HG03108 (cell line): ENCODE measurements around the gene ZC3H6.

Experiments used
- ATAC-seq: cut with Tn5 transposase; IDR thresholded peaks from one replicate; pipeline ENCODE4 v1.9.1; 2021; ENCODE audit warnings: moderate library complexity; ENCODE audit not compliant: unreplicated experiment

The ZC3H6 gene, protein sequence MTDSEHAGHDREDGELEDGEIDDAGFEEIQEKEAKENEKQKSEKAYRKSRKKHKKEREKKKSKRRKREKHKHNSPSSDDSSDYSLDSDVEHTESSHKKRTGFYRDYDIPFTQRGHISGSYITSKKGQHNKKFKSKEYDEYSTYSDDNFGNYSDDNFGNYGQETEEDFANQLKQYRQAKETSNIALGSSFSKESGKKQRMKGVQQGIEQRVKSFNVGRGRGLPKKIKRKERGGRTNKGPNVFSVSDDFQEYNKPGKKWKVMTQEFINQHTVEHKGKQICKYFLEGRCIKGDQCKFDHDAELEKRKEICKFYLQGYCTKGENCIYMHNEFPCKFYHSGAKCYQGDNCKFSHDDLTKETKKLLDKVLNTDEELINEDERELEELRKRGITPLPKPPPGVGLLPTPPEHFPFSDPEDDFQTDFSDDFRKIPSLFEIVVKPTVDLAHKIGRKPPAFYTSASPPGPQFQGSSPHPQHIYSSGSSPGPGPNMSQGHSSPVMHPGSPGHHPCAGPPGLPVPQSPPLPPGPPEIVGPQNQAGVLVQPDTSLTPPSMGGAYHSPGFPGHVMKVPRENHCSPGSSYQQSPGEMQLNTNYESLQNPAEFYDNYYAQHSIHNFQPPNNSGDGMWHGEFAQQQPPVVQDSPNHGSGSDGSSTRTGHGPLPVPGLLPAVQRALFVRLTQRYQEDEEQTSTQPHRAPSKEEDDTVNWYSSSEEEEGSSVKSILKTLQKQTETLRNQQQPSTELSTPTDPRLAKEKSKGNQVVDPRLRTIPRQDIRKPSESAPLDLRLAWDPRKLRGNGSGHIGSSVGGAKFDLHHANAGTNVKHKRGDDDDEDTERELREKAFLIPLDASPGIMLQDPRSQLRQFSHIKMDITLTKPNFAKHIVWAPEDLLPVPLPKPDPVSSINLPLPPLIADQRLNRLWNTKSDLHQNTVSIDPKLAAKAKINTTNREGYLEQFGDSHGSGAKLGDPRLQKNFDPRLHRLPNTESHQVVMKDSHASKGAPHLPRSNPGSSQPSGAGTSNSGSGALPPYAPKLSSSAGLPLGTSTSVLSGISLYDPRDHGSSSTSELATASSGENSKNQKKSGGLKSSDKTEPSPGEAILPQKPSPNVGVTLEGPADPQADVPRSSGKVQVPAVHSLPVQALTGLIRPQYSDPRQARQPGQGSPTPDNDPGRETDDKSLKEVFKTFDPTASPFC

DNA sequence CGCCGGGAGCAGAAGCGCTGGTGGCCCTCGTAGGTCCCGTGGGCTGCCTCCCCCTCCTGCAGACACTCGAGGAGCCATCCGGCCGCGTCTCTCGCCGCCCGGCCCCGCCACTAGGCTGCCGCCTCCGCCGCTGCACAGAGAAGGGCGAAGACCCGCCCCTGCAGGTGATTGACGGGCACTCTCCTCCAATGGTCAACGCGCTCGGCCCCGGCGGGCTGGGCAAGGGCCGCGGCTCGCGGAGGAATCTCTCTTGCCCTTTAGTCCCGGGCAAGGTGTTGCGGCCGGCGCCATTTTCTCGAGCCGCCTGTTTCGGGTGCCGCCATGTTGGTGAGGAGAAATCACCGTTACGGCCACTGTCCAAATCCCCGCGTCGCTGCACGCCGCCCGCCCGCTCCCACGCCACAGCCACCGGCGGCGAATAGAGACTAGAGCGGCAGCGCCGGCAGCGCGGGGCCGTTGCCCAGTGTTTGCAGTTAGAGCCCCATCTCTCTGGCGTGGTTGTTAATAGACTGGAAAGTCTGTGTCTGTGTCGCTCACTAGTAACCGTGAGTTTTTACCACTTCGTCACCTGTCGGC is at the start of gene ZC3H6:
TSS of gene ZC3H6 (plus strand) at position 287 of the 576 bp plus-strand sequence. CDS start 398 bp downstream, outside the sequence.
- peak; percentile 95 for ATAC-seq

DNA sequence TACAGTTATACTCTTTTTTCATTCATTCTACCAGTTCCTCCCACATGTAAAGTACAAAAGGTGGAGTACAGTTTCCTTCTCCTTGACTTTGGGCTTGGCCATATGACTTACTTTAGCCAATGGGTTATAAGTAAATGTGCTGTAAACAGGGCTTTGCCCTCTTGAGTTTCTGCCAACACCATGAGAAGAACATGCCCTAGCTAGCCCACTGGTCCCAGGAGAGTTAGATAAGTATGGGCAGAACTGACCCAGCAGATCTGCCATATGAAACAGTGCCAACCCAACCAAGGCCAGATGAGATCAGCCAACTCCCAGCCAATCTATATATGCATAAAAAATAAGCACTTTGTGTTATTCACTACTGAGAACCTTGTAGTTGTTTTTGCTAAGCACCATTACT is 46.0 kb upstream of the ZC3H6 start:
- ATAC-seq: no peak

DNA sequence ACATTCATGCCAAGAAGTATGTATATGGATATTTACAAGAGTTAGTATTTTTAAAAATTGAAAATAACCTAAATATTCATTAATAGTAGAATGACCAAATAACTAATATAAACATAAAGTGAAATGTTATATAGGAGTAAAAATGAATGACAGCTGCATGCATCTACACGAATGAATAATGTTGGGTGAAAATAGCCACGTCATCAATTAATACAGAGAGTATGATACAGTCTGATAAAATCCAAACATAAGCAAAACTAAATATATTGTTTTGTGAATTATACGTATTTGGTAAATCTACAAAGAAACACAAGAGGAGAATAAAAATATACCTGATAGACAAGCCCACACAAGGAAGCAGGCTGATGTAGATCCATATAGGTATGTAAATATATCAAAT is 45.0 kb upstream of the ZC3H6 start:
- no peak for ATAC-seq

DNA sequence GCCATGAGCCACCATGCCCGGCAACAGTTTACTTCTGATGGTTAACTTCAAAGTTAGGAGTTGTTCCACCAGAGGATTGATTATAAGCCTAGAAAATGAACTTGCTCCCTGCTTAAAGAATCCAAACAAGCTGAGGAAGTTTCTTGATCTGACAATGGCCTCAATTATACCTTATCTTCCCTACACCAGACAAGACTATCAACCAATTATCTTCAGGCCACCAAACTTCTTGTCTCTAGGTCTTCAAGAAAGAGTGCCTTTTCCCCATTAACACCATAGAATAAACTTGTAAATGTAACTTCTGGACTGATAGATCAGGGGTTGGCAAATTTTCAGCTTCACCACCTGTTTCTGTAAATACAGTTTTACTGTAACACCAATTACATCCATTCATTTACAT is 35.5 kb upstream of the ZC3H6 start:
- no peak for ATAC-seq

DNA sequence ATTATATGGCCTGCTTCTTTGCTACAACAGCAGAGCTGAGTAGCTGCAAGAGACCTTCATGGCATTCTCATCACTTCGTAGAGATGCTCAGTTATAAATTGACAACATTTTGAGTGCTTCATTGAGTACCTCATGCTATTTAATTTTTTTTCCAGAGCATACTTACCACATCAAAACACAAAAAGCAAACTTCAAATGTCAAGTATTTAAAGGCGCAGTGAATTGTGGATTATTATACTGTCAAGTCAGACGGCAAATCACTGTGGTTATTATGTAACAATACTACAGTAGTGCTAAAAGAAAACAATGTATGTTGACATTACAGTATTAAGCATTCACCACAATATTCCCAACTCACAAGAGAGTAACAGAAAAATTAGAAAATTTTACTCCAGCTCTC is 33.0 kb upstream of the ZC3H6 start:
- no peak for ATAC-seq

DNA sequence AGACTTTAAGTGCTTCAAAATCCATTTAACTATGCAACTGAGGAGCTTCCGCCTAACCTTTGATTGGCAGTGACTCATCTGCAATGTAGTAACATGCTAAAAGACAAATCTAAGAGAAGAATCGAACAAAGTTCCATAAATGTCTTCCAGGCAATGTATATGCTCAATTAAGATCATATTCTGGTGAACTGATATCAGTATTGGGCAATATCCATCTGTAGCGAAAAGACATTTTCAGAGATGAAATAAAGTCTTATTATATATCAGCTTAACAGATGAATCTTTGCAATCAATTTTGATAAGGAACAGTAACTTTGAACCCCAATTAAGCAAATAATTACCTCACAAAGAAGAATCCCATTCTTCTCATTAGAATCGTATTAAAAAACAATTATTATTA is 32.2 kb upstream of the ZC3H6 start:
- no peak for ATAC-seq

DNA sequence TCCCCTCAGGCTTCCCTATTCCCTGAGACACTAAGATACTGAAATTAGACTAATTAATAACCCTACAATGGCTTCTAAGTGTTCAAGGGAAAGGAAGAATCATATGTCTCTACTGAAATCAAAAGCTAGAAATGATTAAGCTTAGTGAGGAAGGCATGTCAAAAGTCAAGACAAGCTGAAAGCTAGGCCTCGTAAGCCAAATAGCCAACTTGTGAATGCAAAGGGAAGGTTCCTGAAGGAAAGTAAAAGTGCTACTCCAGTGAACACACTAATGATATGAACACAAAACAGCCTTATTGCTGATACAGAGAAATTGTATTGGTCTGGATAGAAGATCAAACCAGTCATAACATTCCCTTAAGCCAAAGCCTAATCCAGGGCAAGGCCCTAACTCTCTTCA is 30.5 kb upstream of the ZC3H6 start:
- ATAC-seq: no peak

DNA sequence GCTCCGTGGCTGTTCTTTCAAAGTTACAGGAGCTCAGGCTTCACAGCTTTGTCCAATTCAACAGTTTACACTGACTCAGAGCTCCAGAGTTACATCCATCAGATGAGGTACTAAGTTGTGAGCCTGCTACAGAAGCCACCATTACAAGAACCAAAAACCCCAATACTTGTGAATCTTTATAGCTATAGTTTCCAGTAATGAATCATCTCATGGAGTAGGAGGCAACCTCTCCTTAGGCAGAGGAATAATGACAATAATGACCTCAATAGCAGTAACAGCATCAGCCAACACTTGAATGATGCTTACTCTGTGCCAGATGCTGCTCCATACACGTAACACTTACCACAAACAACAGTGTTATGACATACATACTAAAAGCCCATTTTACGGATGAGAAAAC is 24.1 kb upstream of the ZC3H6 start:
- ATAC-seq: no peak

DNA sequence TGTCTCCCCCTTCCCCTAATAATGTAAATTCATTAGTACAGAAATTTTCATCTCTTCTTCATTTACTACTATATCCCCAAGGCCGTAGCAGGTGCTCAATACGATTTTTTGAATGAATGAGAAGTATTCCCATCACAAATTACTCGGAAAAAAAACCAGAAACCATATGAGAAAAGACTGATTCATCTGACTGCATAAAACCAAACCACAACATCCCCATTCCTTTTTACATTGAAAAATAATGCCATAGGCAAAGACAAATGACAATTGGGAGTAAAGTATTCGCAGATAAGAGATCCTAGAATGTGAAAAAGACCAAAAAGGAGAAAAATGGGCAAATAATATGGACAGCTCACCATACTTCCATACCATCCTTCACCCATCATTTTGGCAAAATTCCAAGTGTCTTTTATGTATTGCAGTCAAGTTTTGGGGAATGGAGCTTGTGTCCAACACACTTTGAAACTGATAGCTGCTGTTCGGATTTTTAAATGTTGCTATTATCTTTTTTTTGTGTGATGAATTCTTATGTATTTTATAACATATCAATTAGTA is 22.1 kb upstream of the ZC3H6 start:
- no peak for ATAC-seq

DNA sequence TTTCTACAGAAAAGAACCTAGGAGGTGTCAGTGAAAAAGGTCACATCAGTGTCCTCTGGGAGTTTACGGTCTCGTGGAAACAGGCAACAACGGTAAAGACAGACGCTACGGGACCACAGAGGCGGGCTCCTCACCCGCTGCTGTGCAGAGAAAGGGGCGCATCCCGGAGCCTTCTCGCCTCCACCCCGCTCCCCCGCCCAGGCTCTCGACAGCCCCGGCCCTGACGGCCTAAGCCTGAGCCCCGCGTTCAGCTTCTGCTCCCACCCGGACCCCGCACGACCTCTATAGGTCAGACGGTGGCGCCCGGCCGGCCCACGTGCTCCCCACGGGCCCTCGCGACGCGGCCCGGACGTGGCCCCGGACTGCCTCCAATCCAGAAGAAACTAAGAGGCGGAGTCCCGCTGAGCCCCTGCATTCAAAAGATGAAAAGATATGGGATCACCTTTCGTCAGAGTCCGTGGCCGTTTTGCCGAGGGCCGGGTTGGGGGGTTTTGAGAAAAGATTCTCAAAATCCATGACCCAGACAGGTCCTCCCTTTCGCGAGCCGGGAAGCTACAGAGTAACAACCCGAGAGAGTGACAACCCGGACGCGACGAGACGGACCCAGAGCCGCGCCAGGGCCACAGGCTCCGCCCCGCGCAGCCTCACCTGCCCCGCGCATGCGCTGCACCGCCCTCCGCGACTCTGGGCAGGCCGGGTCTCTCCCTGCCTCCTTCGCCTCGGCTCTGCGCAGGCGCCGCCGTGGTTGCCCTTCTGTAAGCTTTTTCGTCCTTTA is 20.7 kb upstream of the ZC3H6 start, which contains the start of gene ZC3H8:
TSS of gene ZC3H8 (minus strand) at position 577 of the 775 bp plus-strand sequence. CDS start at position 516, 61 bp downstream.
- peak; percentile 95 for ATAC-seq

DNA sequence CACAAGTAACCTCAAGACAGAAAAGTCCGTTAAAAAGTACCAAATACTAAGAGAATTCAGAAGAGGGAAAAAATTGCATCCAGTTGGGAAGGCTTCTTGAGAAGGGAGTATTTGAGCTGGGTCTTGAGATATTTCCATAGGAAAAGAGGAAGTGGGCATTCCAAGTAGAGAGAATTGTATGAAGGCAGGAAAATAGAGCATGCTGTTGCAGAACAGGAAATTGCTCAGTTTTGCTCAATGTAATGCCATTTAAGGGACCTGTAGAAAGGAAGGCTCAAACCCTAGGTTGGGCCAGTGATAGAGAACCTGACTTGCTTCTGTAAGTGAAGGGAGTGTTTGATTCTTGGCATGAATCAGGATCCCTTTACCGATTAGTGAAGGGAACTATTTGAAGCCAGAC is 19.5 kb upstream of the ZC3H6 start:
- ATAC-seq: no peak

DNA sequence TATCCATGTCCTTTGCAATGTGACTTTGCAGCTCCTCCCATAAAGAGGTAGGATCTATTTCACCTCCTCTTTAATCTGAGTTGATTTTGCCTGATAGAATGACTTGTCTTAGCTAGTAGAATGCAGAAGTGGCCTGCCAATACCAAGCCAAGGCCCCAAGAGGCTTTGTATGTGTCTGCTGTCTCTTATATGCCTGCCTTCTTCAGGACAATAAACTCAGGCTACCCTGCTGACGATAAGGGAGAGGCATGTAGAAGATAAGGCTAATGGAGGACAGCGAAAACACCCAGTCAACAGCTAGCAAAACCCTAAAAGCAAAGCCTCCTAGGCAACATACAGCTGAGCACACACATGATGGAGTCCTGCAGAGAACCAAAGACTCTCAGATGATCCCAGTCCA is 18.7 kb upstream of the ZC3H6 start:
- ATAC-seq: no peak

DNA sequence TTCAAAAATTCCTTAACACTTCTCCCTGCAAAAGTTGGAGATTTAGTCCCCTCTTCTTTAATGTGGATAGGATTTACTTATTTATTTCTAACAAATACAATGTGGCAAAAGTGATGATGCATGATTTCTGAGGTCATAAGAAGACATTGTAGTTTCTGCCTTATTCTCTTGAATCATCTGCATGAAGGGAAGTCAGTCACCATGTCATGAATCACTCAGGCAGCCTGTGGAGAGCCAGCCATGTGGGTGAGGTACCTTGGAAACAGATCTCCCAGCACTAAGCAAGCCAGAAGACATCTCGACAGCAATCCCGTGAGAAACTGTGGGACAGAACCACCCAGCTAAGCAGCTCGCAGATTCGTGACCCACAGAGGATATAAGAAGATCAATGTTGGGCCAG is 17.8 kb upstream of the ZC3H6 start:
- ATAC-seq: no peak

DNA sequence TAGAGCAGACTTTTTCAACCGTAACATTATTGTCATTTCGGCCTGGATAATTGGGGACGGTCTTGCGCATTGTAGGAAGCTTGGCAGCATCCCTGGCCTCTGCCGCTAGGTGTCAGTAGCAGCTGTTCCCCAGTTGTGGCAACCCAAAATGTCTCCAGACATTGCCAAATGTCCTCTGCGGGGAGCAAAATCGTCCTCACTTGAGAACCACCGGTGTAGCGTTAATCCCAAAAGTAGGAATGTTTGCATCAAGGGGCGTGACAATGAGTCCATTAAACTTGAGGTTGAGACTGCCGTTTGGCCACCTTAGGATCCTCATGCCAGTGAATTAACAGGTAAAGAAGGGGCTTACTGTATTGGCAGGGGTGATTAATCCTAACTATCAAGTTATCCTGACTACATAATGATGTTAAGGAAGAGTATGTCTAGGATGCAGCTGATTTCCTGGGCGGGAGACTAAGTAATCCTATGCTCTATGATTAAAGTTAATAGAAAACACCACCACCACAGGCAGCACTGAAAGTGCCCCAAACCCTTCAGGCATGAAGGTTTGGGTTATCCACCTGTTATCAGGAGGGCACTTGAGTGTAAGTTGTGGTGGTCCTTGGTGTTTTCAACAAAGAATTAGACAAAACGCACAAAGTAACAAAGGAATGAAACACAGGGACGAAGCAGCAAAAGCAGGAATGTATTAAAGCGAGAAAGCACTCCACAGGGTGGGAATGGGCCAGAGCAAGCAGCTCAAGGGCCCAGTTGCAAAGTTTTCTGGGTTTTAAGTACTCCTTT is 15.7 kb upstream of the ZC3H6 start:
- ATAC-seq: peak; percentile 32

DNA sequence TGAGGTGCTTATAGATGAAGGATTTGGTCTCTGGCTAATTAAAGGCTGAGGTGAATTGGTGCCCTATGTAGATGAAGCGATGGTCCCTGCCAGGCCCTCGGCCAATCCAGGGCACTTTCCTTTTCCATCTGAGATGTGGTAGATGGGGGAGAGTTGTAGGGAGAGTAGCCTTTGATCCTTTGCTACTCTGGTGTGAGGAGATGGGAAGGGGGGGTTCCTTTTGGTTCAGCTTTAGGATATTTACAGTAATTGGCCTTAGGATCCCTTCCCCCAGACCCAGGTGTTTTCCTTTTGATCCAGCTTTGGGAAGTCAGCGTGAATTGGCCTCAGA is 15.1 kb upstream of the ZC3H6 start:
- ATAC-seq: no peak

DNA sequence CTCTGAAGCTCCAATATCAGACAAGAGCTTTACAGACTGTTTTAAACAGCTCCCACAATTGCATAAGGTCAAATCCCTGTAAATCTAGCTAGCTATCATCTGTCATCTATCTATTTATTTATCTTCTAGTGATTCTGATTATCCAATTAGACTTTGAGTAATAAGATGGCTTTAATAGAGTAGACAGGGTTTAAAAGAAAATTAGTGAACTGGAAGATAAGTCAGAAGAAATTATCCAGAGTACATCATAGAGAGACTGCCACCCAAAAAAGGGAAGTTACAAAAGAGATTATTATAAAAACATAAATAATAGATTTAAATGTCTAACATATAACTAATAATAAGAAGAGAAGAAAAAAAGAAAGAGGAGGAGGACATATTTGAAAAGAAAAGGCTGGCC is 12.5 kb upstream of the ZC3H6 start:
- ATAC-seq: no peak

DNA sequence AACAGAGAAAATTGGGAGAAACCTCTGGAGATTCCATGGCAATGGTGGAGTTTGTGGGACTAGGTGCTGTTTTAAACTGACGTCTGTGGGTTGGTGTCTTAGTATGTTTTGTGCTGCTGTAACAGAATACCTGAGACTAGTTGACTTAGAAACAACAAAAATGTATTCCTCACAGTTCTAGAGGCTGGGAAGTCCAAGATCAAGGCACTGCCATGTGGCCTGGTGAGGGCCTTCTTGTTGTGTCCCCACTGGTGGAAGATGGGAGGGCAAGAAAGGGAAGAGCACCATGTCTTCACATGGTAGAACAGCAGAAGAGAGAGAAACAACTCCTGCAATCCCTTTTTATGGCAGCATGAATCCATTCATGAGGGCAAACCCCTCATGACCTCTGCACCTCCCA is 6.8 kb upstream of the ZC3H6 start:
- no peak for ATAC-seq

DNA sequence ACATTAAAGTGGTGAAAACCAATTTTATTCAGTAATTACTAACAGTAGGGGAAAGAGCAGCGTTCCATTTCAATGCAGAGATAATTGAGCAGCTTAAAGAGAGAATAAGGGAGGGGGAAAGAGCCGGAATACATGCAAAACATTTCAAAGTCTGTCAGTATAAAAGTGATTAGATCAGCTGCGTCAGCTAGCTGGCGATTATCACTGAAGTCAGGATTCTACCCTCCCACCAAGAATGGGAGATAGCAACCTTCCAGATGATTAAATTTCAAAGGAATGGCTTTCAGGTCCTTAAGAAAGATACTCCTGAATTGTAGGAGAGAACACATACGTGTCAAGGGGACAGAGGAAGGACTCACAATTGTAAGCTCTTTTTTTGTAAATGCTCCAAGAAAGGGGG is 2.7 kb upstream of the ZC3H6 start:
- no peak for ATAC-seq

DNA sequence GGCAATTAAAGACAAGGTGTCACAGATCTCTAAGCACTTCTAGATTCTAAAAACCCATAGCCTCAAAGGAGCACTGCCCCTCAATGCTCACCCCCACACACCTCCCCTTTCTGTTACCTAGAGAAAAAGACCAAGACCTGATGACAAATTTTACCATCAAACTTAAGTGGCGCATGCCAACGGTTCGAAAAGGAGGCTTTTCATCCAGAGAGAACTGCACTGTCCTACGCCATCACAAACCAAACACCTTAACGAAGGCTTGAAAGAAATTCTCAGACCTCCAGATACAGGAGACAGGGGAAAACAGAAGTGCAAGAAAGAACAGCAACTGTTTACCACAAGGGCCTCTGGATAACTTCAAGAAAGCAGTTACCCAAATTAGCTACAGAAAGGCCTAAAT is 2.0 kb upstream of the ZC3H6 start:
- no peak for ATAC-seq
